GM12864 (cell line): ENCODE measurements around the gene PGF.

Source experiments
- DNase-seq: peaks from one replicate; pipeline ENCODE4 v3.0.0-alpha.2; 2011; ENCODE audit warnings: low read depth
- H3K4me3 ChIP-seq: 2 replicates; pipeline ENCODE4 v1.5.1; 2011; ENCODE audit warnings: mild to moderate bottlenecking, low read depth, low read length, control low read depth
- TF ChIP-seq, protein P1 (sequence below): IDR thresholded peaks from 2 replicates; pipeline ENCODE4 v1.5.1; 2011; ENCODE audit warnings: low read depth, mild to moderate bottlenecking, moderate library complexity, low read length, control low read depth, inconsistent platforms; ENCODE audit errors: missing control alignments

The PGF gene

DNA sequence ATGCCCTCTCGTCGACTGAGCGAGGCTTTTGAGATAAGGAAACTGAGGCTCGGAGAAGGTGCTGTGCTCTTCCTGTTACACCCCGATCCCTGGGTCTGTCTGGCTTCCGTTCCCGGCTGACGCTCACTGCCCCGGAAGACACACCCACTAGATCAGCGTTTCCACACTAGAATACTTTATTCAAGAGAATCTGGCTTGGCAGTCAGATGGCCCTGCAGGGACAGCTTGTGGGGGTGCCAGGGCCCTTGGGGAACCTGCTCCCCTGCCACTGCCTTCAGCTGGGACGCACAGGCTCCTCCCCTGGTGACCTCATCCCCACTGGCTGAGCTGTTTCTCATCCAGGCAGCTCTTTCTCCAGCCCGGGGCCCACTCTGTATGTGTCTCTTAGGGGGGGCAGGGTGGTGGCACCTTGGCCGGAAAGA, 13.7 kb downstream of the PGF start:
- peak overlapping the region; percentile 60 for H3K4me3 ChIP-seq
- peak; percentile 43 for DNase-seq
- TF ChIP-seq, protein P1, sequence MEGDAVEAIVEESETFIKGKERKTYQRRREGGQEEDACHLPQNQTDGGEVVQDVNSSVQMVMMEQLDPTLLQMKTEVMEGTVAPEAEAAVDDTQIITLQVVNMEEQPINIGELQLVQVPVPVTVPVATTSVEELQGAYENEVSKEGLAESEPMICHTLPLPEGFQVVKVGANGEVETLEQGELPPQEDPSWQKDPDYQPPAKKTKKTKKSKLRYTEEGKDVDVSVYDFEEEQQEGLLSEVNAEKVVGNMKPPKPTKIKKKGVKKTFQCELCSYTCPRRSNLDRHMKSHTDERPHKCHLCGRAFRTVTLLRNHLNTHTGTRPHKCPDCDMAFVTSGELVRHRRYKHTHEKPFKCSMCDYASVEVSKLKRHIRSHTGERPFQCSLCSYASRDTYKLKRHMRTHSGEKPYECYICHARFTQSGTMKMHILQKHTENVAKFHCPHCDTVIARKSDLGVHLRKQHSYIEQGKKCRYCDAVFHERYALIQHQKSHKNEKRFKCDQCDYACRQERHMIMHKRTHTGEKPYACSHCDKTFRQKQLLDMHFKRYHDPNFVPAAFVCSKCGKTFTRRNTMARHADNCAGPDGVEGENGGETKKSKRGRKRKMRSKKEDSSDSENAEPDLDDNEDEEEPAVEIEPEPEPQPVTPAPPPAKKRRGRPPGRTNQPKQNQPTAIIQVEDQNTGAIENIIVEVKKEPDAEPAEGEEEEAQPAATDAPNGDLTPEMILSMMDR: no peak

DNA sequence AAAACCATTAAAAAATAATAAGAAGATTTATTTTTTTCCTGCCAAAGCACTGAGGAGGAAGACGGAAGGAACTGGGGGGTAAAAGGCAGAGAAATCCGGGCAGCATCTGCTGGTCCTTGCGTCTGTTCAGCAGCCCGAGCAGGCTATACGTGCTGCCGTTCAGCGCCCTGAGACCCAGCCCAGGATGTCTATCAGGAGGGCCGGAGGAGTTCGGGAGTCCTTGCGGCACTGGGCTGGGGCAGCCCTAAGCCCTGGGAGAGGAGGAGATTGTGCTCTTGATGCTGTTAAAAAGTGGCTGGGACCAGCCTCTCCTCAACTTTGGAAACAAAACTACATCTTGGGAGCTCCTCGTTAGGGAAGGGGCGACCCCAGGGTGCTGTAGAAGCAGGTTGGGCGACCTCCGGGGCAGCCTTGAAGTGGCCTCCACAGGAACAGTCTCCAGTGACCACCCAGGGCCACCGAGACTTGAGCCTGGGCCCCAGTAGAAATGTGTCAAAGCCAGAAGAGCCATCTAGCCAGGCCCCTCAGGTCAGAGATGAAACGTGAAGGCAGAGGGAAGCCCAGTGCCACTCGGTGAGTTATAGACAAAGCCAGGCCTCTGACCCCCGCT, 14.3 kb downstream of the PGF start:
- TF ChIP-seq, protein P1: no peak
- peak overlapping the region; percentile 60 for H3K4me3 ChIP-seq
- DNase-seq: no peak

DNA sequence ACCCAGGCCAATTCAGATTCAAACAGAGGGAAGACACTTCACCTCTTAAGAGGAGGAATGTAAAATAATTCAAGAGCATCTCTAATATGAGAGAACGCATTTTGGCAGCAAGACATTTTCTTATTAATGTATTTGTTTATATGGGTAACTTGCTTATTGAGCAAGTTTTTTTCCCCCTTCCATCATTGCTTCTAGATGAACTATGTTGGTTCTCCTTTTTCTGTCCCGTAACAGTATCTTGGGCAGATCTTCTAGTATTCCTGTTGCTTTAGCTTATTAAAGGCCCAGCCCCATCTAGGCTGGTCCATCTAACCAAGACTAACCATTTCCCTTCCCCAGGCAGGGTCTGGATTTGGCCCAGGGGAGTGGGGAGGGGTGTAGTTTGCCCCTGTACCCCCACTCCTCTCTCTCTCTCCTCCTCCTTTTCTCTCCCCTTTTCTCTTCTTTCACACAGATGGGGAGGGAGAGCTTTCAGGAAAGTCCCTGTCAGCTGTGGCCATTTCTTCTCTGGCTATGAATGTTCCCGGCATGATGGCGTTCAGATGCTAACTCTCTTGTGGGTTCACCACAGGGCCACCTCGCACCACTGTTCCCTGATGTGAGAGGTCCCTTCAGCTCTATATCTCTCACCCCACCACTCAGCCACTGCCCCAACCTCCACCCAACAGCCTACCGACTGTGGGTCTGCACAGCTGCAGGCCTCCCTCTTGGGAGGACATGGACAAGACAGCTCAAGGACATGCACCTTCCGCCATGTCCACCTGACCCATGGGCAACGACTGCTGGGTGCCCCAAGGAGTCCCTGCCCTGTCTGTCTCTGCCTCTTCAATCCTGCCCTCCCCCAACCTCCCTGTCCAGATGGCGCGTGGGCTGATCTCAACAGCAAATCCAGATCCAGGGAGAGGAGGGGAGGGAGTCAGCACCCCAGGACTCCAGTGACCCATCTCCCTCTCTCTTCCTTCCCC, 16.6 kb downstream of the PGF start:
- H3K4me3 ChIP-seq: no peak overlapping the region
- TF ChIP-seq, protein P1: no peak
- DNase-seq: no peak

GRCh38 chr14:74937171-74937570, 18.2 kb downstream of the PGF start:
- TF ChIP-seq, protein P1: no peak
- DNase-seq: no peak
- no peak overlapping the region for H3K4me3 ChIP-seq

- TF ChIP-seq, protein P1: no peak
- no peak for DNase-seq
These were observed 18.7 kb downstream of the PGF start for GRCh38 chr14:74936731-74937130.

GRCh38 chr14:74936151-74936550, 19.2 kb downstream of the PGF start:
- TF ChIP-seq, protein P1: no peak
- no peak for DNase-seq
- no peak overlapping the region for H3K4me3 ChIP-seq

More at GRCh38 chr14:74936731-74937130, 18.7 kb downstream of the PGF start:
- H3K4me3 ChIP-seq: no peak overlapping the region
